Liver (tissue), 9 donors: Measurements from ENCODE around the gene COP1. TPM values are rescaled to one million over a fixed set of nuclear protein-coding genes. Genes with fewer than 3 reads are reported as not detected.

Source experiments
- DNase-seq: peaks from one replicate; pipeline ENCODE4 v3.0.0-alpha.2; 2017; ENCODE audit warnings: low spot score
- H3K27ac ChIP-seq, 2 donors: one replicate each; pipeline ENCODE4 v1.7.0; 2013; ENCODE audit warnings: inconsistent platforms in 2 of 2, low read length in 2 of 2, control low read depth in 1 of 2, low read depth in 1 of 2, mild to moderate bottlenecking in 1 of 2
- H3K27me3 ChIP-seq, 4 donors: one replicate each; pipeline versions ENCODE4 v1.6.1 to v1.7.0; 2013; ENCODE audit warnings: low read length in 3 of 4, inconsistent platforms in 1 of 4, mild to moderate bottlenecking in 1 of 4, moderate library complexity in 1 of 4; ENCODE audit not compliant: control insufficient read depth in 4 of 4, insufficient read depth in 4 of 4
- H3K36me3 ChIP-seq, 4 donors: one replicate each; pipeline versions ENCODE4 v1.6.1 to v1.7.0; 2013; ENCODE audit warnings: low read length in 3 of 4, mild to moderate bottlenecking in 3 of 4, low read depth in 1 of 4, moderate library complexity in 1 of 4; ENCODE audit not compliant: control insufficient read depth in 4 of 4, insufficient read depth in 3 of 4
- H3K4me1 ChIP-seq, 4 donors: one replicate each; pipeline versions ENCODE4 v1.6.1 to v1.7.0; 2013; ENCODE audit warnings: low read length in 3 of 4, mild to moderate bottlenecking in 3 of 4, moderate library complexity in 1 of 4; ENCODE audit not compliant: control insufficient read depth in 4 of 4, insufficient read depth in 4 of 4
- H3K4me3 ChIP-seq, 3 donors: one replicate each; pipeline versions ENCODE4 v1.6.1 to v1.7.0; 2013; ENCODE audit warnings: low read length in 3 of 3, control low read depth in 1 of 3, low read depth in 1 of 3, mild to moderate bottlenecking in 1 of 3
- H3K9ac ChIP-seq, 2 donors: one replicate each; pipeline ENCODE4 v1.7.0; 2013; ENCODE audit warnings: low read length in 2 of 2, mild to moderate bottlenecking in 2 of 2, moderate library complexity in 2 of 2, control low read depth in 1 of 2, low read depth in 1 of 2
- H3K9me3 ChIP-seq, 4 donors: one replicate each; pipeline versions ENCODE4 v1.6.1 to v1.7.0; 2013; ENCODE audit warnings: low read length in 3 of 4; ENCODE audit not compliant: control insufficient read depth in 4 of 4
- ATF3 ChIP-seq: IDR thresholded peaks from 2 replicates; pipeline ENCODE4 v1.6.1; 2016; ENCODE audit warnings: antibody characterized with exemption
- CTCF ChIP-seq: fragments of 150-350 bp; IDR thresholded peaks from 2 replicates; pipeline ENCODE4 v1.5.1; 2017; ENCODE audit warnings: improper control_type of control experiment, low read depth, low read length; ENCODE audit not compliant: missing input control
- EGR1 ChIP-seq, 2 donors: IDR thresholded peaks; 2 replicates each; pipeline ENCODE4 v1.6.1; 2016 to 2018; ENCODE audit warnings: antibody characterized with exemption in 2 of 2, low read depth in 2 of 2
- FOXA1 ChIP-seq: IDR thresholded peaks from 2 replicates; pipeline ENCODE4 v1.6.1; 2016; ENCODE audit warnings: antibody characterized with exemption
- FOXA2 ChIP-seq: IDR thresholded peaks from 2 replicates; pipeline ENCODE4 v1.6.1; 2016; ENCODE audit warnings: antibody characterized with exemption
- GABPA ChIP-seq, 2 donors: IDR thresholded peaks in 1 of 2; conservative IDR thresholded peaks in 1 of 2; 2 replicates each; pipeline ENCODE4 v1.6.1; 2016; ENCODE audit warnings: antibody characterized with exemption in 2 of 2, mild to moderate bottlenecking in 1 of 2, moderate library complexity in 1 of 2
- HNF4A ChIP-seq, 2 donors: conservative IDR thresholded peaks; 2 replicates each; pipeline ENCODE4 v1.6.1; 2016; ENCODE audit warnings: antibody characterized with exemption in 2 of 2, mild to moderate bottlenecking in 2 of 2
- HNF4G ChIP-seq: IDR thresholded peaks from 2 replicates; pipeline ENCODE4 v1.6.1; 2016; ENCODE audit warnings: antibody characterized with exemption
- JUND ChIP-seq, 2 donors: IDR thresholded peaks; 2 replicates each; pipeline ENCODE4 v1.6.1; 2016; ENCODE audit warnings: antibody characterized with exemption in 2 of 2
- MAX ChIP-seq: IDR thresholded peaks from 2 replicates; pipeline ENCODE4 v1.6.1; 2016; ENCODE audit warnings: antibody characterized with exemption
- NR2F2 ChIP-seq: IDR thresholded peaks from 2 replicates; pipeline ENCODE4 v1.6.1; 2016; ENCODE audit warnings: antibody characterized with exemption
- RAD21 ChIP-seq, 2 donors: IDR thresholded peaks; 2 replicates each; pipeline ENCODE4 v1.6.1; 2016; ENCODE audit warnings: antibody characterized with exemption in 2 of 2, mild to moderate bottlenecking in 2 of 2
- REST ChIP-seq: IDR thresholded peaks from 2 replicates; pipeline ENCODE4 v1.6.1; 2016; ENCODE audit warnings: antibody characterized with exemption, mild to moderate bottlenecking
- RXRA ChIP-seq, 2 donors: IDR thresholded peaks; 2 replicates each; pipeline ENCODE4 v1.6.1; 2017 to 2018; ENCODE audit warnings: antibody characterized with exemption in 2 of 2, mild to moderate bottlenecking in 1 of 2
- SP1 ChIP-seq: IDR thresholded peaks from 2 replicates; pipeline ENCODE4 v1.6.1; 2018; ENCODE audit warnings: antibody characterized with exemption, mild to moderate bottlenecking
- TAF1 ChIP-seq: conservative IDR thresholded peaks from 2 replicates; pipeline ENCODE4 v1.6.1; 2016; ENCODE audit warnings: antibody characterized with exemption, mild to moderate bottlenecking
- YY1 ChIP-seq: IDR thresholded peaks from 2 replicates; pipeline ENCODE4 v1.6.1; 2016; ENCODE audit warnings: antibody characterized with exemption, mild to moderate bottlenecking
- ZBTB33 ChIP-seq: IDR thresholded peaks from 2 replicates; pipeline ENCODE4 v1.6.1; 2016; ENCODE audit warnings: antibody characterized with exemption
- WGBS: extraction: QIAGEN DNeasy Blood & Tissue Kit; methylation state at CpG from one replicate; pipeline ENCODE4 v1.1.7; 2013; 5-methylcytosine and 5-hydroxymethylcytosine counted together
- polyA plus RNA-seq, 2 donors: library from polyadenylated mRNA; stranded (reverse) in 1 of 2; unstranded in 1 of 2; fragments of 200-250 nt in 1 of 2; fragments of >200 nt in 1 of 2; fragmentation: Nextera tagmentation in 1 of 2; extraction: Ambion mirVana in 1 of 2; gene quantifications; one replicate each; pipeline versions ENCODE4 v1.2.1 to v1.2.3, GENCODE V29; 2013 to 2015
- total RNA-seq, 2 donors: library from RNA; depleted of rRNA; stranded (reverse); fragments of >200 nt; gene quantifications; one replicate each; pipeline ENCODE4 v1.2.3, GENCODE V29; 2014
- donor health status: healthy.
- donor health status: healthy.
- donor health status: healthy.
- donor health status: healthy.
- donor health status: healthy.

COP1 gene
- total and polyA plus RNA-seq, 4 donors = 14.7 to 35.7 (median 22.5) TPM

- WGBS = 83% methylated on average over 3 of the region's 3 CpGs
- H3K4me3 ChIP-seq = no peak overlapping the region
- no peak overlapping the region for H3K27ac ChIP-seq
- H3K27me3 ChIP-seq = no peaks in the 10 kb centered on the region
- H3K9me3 ChIP-seq = no peaks in the 10 kb centered on the region
- no peaks in the 10 kb centered on the region for H3K36me3 ChIP-seq
- TF ChIP-seq YY1 (no peak), HNF4G (no peak), RAD21 (IDR thresholded peaks at IDR 0.05) (no peak), GABPA (IDR thresholded peaks at IDR 0.05 in 1 of 2, conservative IDR thresholded peaks at IDR 0.05 in 1 of 2) (no peak), EGR1 (IDR thresholded peaks at IDR 0.05; ENCODE audit: low read depth in 2 of 2) (no peak), FOXA2 (no peak), CTCF (no peak), HNF4A (conservative IDR thresholded peaks at IDR 0.05) (no peak), SP1 (no peak), TAF1 (no peak), NR2F2 (no peak), REST (no peak), ZBTB33 (no peak), FOXA1 (no peak), ATF3 (no peak), RXRA (IDR thresholded peaks at IDR 0.05) (no peak), MAX (no peak), JUND (IDR thresholded peaks at IDR 0.05) (no peak)
- DNase-seq = no peak
- no peak overlapping the region for H3K9ac ChIP-seq
- no peaks in the 10 kb centered on the region for H3K4me1 ChIP-seq
These were observed 284.7 kb downstream of the COP1 start for GRCh38 chr1:175922254-175922881.
